Measurements from ENCODE around the gene AJM1.

The AJM1 gene

GRCh38 chr9:136845465-136846260 lies 3.4 kb downstream of the AJM1 start:
- no peak for DNase-seq

- DNase-seq, result no peak
Observed at GRCh38 chr9:136846376-136847087, 4.3 kb downstream of the AJM1 start.

- DNase-seq, result no peak
Observed at GRCh38 chr9:136847088-136847825, 5.0 kb downstream of the AJM1 start.

GRCh38 chr9:136847826-136848392 lies 5.6 kb downstream of the AJM1 start:
- peak; percentile 69 for DNase-seq

- DNase-seq, result no peak
Observed at GRCh38 chr9:136848393-136849037, 6.2 kb downstream of the AJM1 start.

GRCh38 chr9:136849038-136849959 lies 7.0 kb downstream of the AJM1 start, which contains the start of gene PHPT1:
Gene PHPT1 (plus strand): TSS chr9:136849409. CDS start chr9:136849431, 22 bp downstream.
- peak; percentile 96 for DNase-seq

- DNase-seq, result no peak
Observed at GRCh38 chr9:136849960-136850865, 7.9 kb downstream of the AJM1 start.

- DNase-seq, result no peak
Observed at GRCh38 chr9:136850866-136851775, 8.8 kb downstream of the AJM1 start.

GRCh38 chr9:136851941-136852663 lies 9.8 kb downstream of the AJM1 start, which contains the start of gene MAMDC4:
Gene MAMDC4 (plus strand): TSS chr9:136852346. CDS start chr9:136852417, 71 bp downstream.
- DNase-seq, result no peak

GRCh38 chr9:136852664-136853595 lies 10.7 kb downstream of the AJM1 start:
- no peak for DNase-seq

GRCh38 chr9:136853596-136854112 lies 11.4 kb downstream of the AJM1 start:
- DNase-seq, result peak; percentile 15

GRCh38 chr9:136854113-136854841 lies 12.0 kb downstream of the AJM1 start:
- peak; percentile 17 for DNase-seq

- peak; percentile 12 for DNase-seq
Observed at GRCh38 chr9:136854842-136855460, 12.7 kb downstream of the AJM1 start.

GRCh38 chr9:136855461-136856078 lies 13.3 kb downstream of the AJM1 start:
- peak; percentile 16 for DNase-seq

GRCh38 chr9:136856079-136856476 lies 13.8 kb downstream of the AJM1 start:
- peak; percentile 11 for DNase-seq

Data from activated T-cell treated with anti-CD3 and anti-CD28 coated beads, Interleukin-2, amount 50 U/mL, for 1 hour (primary cell).